Activated gamma-delta T cell treated with anti-CD3 and anti-CD28 coated beads, Interleukin-2, amount 50 U/mL, for 16 hours (primary cell): ENCODE measurements around the gene CHRNA4.
"Not testable (repeated sequence)": the region's sequence is repeated elsewhere in the genome, so short reads cannot be mapped to it uniquely, and the experiment has no call there.

ENCODE experiments used
- DNase-seq: peaks from one replicate; pipeline ENCODE4 v3.0.0-alpha.2; 2020; ENCODE audit warnings: low read depth

The CHRNA4 gene

GRCh38 chr20:63308218-63308911, 52.8 kb downstream of the CHRNA4 start:
- no peak for DNase-seq

GRCh38 chr20:63307538-63308217, 53.5 kb downstream of the CHRNA4 start:
- no peak for DNase-seq

DNA sequence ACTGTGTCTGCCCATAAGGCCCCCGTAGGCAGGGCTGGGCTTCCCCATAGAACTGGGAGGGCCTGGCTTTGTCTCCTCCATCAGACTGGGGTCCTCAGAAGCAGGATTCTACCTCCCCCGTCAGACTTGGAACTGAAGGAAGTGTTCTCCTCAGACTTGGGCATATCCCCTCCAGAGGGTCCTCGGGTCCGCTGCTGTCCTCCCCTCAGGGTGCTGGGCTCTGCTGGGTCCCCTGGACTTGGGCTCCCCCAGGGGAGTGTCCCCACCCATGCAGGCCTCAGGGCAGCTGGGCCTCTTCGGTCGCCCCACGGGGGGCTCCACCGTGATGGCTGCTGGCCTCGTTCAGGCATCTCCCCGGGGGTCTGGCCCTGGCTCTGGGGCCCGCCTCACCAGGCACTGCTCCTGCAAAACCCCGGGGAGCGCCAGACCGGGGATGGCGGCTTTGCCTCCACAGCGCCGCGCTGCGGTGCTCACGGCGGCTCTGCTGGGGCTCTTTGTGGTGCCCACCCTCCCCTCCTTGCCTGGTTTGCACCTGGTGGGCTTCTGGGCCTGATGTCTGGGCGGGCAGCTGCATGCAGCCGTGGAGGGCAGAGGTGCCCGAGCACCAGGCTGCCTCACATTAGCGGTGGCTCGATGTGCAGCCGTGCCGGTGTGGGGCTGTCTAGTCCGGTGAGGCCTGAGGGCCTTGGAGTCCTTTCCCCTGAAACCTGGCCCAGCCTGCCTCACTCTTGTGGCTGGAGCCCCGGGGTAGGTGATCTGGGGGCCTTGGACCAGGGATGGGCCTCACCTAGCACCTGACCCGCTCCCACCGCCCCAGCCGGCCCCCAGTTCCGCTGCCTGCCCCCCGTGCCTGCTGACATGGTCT, 54.2 kb downstream of the CHRNA4 start:
- DNase-seq: no peak

DNA sequence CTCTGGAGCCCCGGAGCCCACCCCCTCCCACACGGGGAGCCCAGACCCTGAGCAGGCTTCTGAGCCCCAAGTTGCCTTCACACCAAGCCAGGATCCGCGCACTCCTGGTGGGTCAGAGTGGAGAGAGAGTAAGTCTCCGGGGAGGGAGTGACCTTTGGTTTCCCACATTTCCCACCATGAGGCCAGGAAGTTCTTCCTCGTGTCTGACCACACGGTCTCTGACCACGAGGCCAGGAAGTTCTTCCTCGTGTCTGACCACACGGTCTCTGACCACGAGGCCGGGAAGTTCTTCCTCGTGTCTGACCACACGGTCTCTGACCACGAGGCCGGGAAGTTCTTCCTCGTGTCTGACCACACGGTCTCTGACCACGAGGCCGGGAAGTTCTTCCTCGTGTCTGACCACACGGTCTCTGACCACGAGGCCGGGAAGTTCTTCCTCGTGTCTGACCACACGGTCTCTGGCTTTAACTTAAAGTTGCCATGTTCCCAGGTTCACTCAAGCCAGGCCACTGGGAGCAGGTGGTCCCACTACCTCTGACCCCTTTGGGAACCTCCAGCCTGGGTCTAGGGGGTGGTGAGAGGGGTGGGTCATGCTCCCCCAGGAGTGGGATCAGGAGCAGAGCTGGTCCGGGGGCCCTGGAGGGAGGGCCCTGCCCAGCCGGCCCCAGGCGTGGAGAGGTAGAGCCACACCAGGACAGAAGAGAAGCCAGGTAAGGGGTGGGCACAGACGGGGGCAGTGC, 55.0 kb downstream of the CHRNA4 start:
- DNase-seq: not testable (repeated sequence)

DNA sequence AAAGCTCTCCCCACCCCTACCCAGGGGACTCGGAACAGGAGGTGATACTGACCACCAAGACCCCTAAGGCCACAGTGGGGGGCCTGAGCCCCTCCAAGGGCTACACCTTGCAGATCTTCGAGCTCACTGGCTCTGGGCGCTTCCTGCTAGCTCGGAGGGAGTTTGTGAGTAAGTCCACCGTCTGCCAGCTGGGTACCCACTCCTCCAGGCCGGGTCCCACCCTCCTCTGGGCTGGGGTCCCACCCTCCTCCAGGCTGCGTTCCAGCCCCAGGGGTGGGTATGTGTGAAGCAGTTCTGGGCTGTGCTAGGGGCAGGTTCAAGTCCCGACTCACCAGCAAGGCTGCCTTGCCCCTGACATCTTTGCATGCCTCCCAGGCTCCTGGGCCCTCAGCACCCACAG, 55.8 kb downstream of the CHRNA4 start:
- DNase-seq: no peak

GRCh38 chr20:63303095-63303666, 58.0 kb downstream of the CHRNA4 start:
- DNase-seq: no peak

GRCh38 chr20:63301671-63302070, 59.5 kb downstream of the CHRNA4 start:
- DNase-seq: no peak

- no peak for DNase-seq
Measured at GRCh38 chr20:63298731-63299312, 62.3 kb downstream of the CHRNA4 start.

DNA sequence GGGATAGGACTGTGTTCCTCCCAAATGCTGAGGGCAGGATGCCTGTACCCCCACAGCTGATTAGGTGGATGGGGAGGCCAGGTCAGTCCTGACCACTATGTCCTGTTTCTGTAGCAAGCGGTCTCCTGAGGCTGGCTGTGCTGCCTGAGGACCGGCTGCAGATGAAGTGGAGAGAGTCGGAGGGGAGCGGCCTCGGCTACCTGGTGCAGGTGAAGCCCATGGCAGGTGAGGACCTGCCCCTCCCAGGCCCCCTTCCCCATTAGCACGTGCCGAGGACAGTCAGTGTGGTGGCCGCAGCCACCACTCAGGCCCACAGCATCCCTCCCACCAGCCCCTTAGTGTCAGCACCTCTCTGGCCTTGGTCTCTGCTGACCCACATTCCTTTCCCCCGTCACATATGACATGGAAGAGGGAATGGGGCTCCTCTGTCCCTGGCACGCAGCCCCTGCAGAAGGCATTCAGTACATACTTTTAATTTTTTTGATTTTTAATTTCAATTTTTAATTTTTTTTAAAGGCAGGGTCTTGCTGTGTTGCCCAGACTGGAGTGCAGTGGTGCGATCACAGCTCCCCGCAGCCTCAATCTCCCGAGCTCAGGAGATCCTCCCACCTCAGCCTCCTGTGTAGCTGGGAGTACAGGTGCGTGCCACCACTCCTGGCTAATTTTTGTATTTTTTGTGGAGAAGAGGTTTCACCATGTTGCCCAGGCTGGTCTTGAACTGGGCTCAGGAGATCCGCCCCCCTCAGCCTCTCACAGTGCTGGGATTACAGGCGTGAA, 63.2 kb downstream of the CHRNA4 start:
- no peak for DNase-seq

- DNase-seq: no peak
Measured at GRCh38 chr20:63297371-63297781, 63.8 kb downstream of the CHRNA4 start.

DNA sequence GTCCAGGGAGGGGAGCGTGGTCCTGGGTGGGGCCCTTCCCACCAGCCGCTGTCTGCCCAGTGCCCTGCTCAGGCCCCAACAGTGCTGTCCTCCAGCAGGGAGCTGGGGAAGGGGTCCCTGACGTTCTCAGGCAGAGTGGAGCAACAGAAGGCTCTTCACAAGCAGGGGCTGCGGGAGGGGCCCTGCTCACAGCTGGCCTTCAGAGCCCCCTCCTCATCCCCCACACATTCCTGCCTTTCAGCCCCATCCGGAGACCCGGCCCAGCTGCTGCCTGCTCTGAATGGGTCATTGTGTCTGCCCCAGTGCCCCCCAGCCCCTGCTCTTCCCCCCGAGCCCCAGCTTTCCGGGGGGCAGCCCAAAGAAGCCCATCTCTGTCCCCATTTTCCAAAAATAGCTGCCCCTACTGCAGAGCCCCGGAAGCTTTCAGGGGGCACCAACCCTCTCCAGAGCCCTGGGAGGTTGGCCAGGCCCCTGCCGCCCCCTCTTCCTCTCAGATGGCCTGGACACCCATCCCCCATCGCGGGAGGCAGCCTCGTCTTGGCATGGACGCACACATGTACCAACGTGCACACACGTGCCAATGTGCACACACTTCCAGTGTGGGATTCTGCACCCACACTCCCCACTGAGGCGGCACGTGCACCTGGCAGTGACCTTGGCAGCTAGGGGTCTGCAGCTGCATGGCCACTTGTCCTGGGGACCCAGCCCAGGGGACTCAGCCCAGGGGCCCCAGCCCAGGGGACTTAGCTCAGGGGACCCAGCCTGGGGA, 64.4 kb downstream of the CHRNA4 start:
- DNase-seq: no peak

- no peak for DNase-seq
Measured at GRCh38 chr20:63295846-63296245, 65.3 kb downstream of the CHRNA4 start.

- no peak for DNase-seq
Measured at GRCh38 chr20:63295422-63295821, 65.7 kb downstream of the CHRNA4 start.

DNA sequence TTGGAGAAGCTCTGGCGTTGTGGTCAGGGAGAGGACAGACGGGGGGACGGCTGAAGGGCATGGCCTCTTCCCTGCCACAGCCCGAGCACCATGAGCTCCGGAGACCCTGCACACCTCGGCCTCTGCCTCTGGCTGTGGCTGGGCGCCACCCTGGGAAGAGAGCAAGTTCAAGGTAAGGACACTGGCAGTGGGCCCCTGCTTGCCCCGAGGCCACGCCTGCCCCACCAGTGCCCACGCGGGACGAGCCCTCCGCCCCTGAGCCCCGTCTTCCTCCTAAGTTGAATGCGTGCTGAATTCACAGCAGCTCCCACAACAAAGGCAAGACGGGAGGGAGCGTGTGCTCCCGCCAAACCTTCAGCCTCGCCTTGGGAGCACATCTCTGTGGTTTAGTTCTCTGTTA, 66.1 kb downstream of the CHRNA4 start:
- DNase-seq: no peak

- DNase-seq: no peak
Measured at GRCh38 chr20:63294536-63294900, 66.6 kb downstream of the CHRNA4 start.

GRCh38 chr20:63293871-63294535, 67.1 kb downstream of the CHRNA4 start:
- no peak for DNase-seq

DNA sequence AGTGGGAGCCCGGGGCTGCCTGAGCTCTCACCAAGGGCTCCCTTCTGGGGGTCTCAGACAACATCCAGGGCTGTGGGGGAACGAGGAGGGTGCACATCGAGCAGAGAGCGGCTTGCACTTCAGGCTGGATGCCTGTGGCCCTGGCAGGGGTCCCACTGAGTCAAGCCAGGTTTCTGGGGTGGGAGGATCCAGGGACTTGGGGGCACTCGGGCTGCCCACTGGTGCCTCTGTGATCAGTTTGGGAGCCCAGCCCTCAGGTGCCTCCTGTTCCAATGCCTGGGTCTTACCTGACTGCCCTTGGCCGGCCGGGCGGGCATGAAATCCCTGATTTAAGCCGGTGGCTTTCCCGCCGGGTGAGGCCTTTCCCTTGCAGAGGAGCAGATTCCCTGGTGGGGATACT, 67.7 kb downstream of the CHRNA4 start:
- no peak for DNase-seq
